Measurements from ENCODE around the gene BANP.

DNA sequence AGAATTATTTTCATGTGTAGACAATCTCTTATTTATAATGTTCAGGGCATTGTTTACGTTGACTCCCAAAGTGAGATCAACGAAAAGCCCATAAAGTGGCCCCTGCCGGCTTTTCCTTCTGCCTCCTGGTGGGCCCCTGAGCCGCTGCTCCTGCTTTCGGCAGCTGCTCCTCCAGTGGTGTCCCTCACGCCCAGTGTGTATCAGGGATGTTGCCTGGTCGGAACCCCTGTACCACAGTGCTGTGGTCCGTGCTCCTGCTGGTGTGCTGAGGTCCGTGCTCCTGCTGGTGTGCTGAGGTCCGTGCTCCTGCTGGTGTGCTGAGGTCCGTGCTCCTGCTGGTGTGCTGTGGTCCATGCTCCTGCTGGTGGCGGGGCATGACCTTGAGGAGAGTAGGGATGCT is 107.6 kb downstream of the BANP start:
- TF ChIP-seq, protein P1, sequence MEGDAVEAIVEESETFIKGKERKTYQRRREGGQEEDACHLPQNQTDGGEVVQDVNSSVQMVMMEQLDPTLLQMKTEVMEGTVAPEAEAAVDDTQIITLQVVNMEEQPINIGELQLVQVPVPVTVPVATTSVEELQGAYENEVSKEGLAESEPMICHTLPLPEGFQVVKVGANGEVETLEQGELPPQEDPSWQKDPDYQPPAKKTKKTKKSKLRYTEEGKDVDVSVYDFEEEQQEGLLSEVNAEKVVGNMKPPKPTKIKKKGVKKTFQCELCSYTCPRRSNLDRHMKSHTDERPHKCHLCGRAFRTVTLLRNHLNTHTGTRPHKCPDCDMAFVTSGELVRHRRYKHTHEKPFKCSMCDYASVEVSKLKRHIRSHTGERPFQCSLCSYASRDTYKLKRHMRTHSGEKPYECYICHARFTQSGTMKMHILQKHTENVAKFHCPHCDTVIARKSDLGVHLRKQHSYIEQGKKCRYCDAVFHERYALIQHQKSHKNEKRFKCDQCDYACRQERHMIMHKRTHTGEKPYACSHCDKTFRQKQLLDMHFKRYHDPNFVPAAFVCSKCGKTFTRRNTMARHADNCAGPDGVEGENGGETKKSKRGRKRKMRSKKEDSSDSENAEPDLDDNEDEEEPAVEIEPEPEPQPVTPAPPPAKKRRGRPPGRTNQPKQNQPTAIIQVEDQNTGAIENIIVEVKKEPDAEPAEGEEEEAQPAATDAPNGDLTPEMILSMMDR (IDR thresholded peaks at IDR 0.05) = no peak
- no peak for TF ChIP-seq POLR2A (IDR thresholded peaks at IDR 0.05)
